DOHH2 (cell line): ENCODE measurements around the gene SIGLEC15.
"Not testable (repeated sequence)": the region's sequence is repeated elsewhere in the genome, so short reads cannot be mapped to it uniquely, and the experiment has no call there.

Experiments
- H3F3A ChIP-seq: fragments of 200-600 bp; sonication (generic), shearing (Covaris generic); 2 replicates; pipeline ENCODE4 v1.6.0; 2016; ENCODE audit warnings: antibody characterized with exemption, mild to moderate bottlenecking; ENCODE audit not compliant: control insufficient read depth, insufficient read depth
- H3K27ac ChIP-seq: fragments of 200-600 bp; sonication (generic); 2 replicates; pipeline ENCODE4 v1.5.1; 2014; ENCODE audit warnings: low read depth, mild to moderate bottlenecking, low read length, moderate library complexity
- H3K27me3 ChIP-seq: fragments of 200-600 bp; sonication (generic); 2 replicates; pipeline ENCODE4 v1.6.1; 2014; ENCODE audit warnings: mild to moderate bottlenecking, low read length, mixed read lengths; ENCODE audit not compliant: control insufficient read depth
- H3K36me3 ChIP-seq: fragments of 200-600 bp; sonication (generic); 2 replicates; pipeline ENCODE4 v1.6.1; 2014; ENCODE audit warnings: mild to moderate bottlenecking, low read length, moderate library complexity, mixed read lengths; ENCODE audit not compliant: control insufficient read depth
- H3K4me1 ChIP-seq: fragments of 200-600 bp; sonication (generic); 2 replicates; pipeline ENCODE4 v1.6.1; 2014; ENCODE audit warnings: mild to moderate bottlenecking, low read length, mixed read lengths; ENCODE audit not compliant: control insufficient read depth
- H3K4me2 ChIP-seq: fragments of 200-600 bp; sonication (generic); 2 replicates; pipeline ENCODE4 v1.6.0; 2014; ENCODE audit warnings: mild to moderate bottlenecking, low read length, moderate library complexity
- H3K4me3 ChIP-seq: fragments of 200-600 bp; sonication (generic); 2 replicates; pipeline ENCODE4 v1.5.1; 2014; ENCODE audit warnings: mild to moderate bottlenecking, low read length, mixed read lengths
- H3K79me2 ChIP-seq: fragments of 200-600 bp; sonication (generic); 2 replicates; pipeline ENCODE4 v1.6.1; 2014; ENCODE audit warnings: mild to moderate bottlenecking, low read length, mixed read lengths; ENCODE audit not compliant: control insufficient read depth
- H3K9me2 ChIP-seq: fragments of 200-600 bp; sonication (generic); replicated peaks from 2 replicates; pipeline ENCODE4 v1.6.1; 2014; ENCODE audit warnings: mild to moderate bottlenecking, low read length, mixed read lengths; ENCODE audit not compliant: control insufficient read depth
- H3K9me3 ChIP-seq: fragments of 200-600 bp; sonication (generic); 2 replicates; pipeline ENCODE4 v1.6.1; 2014; ENCODE audit warnings: antibody characterized with exemption, low read length, mixed read lengths; ENCODE audit not compliant: control insufficient read depth, insufficient read depth
- H4K20me1 ChIP-seq: fragments of 200-600 bp; sonication (generic); 2 replicates; pipeline ENCODE4 v1.6.0; 2014; ENCODE audit warnings: low read depth, mild to moderate bottlenecking, antibody characterized with exemption, low read length, moderate library complexity; ENCODE audit not compliant: control insufficient read depth, insufficient read depth
- CTCF ChIP-seq: fragments of 200-600 bp; sonication (generic); IDR thresholded peaks from one replicate; pipeline ENCODE4 v1.5.1; 2014; ENCODE audit warnings: antibody characterized with exemption, mild to moderate bottlenecking, low read depth, low read length; ENCODE audit not compliant: poor library complexity, severe bottlenecking
- EZH2phosphoT487 ChIP-seq: fragments of 200-600 bp; sonication (generic); IDR thresholded peaks from 2 replicates; pipeline ENCODE4 v1.6.1; 2017; ENCODE audit warnings: borderline replicate concordance, mild to moderate bottlenecking, antibody characterized with exemption, low read length, moderate library complexity, mixed read lengths

Gene SIGLEC15

DNA sequence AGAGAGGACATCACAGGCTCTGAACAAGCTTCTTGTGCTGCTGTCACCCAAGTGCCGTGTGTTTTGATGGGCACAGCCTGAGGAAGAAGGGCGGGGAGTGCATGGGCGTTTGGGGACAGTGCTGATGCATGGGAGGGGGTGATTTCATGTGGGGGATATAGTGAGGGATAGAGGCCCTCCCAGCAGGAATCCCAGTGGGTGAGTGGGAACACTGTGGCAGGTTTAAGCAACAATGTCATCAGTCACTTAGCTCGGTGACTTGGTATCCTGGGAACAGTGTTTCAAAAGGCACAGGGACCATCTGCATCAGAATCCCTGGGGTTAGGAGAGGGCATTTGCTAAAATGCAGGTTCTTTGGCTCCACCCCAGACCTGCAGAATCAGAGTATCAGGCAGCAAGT lies 609 bp downstream of the SIGLEC15 start:
- H3K4me2 ChIP-seq, result no peak overlapping the region
- no peaks in the 10 kb centered on the region for H4K20me1 ChIP-seq
- no peak overlapping the region for H3K4me3 ChIP-seq
- H3K79me2 ChIP-seq, result no peaks in the 10 kb centered on the region
- no peaks in the 10 kb centered on the region for H3F3A ChIP-seq
- H3K4me1 ChIP-seq, result peaks cover 25% of the 10 kb centered on the region
- H3K27me3 ChIP-seq, result peaks cover 9% of the 10 kb centered on the region
- no peaks in the 10 kb centered on the region for H3K36me3 ChIP-seq
- H3K9me2 ChIP-seq, result no peaks in the 10 kb centered on the region
- H3K27ac ChIP-seq, result no peak overlapping the region
- no peak for TF ChIP-seq CTCF
- TF ChIP-seq EZH2phosphoT487, result no peak
- H3K9me3 ChIP-seq, result no peaks in the 10 kb centered on the region

DNA sequence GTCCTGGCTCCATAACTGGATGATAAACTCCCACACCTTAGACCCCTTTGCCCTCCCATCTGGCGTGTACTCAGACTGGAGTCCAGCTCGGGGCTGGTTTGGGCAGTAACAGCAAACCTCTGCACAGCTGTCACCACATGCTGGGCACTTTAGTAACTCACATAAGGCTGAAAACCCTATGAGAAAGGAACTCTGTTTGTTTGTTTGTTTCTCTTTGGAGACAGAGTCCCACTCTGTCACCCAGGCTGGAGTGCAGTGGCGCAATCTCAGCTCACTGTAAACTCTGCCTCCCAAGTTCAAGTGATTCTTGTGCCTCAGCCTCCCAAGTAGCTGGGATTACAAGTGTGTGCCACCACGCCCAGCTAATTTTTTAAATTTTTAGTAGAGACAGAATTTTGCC lies 1.2 kb downstream of the SIGLEC15 start:
- H3K4me1 ChIP-seq, result peaks cover 25% of the 10 kb centered on the region
- H3K27me3 ChIP-seq, H3K27ac ChIP-seq, H3K9me2 ChIP-seq, H3K4me2 ChIP-seq, H3K36me3 ChIP-seq, H3K9me3 ChIP-seq, H3K4me3 ChIP-seq, H3K79me2 ChIP-seq, H3F3A ChIP-seq, H4K20me1 ChIP-seq: not testable (repeated sequence)

DNA sequence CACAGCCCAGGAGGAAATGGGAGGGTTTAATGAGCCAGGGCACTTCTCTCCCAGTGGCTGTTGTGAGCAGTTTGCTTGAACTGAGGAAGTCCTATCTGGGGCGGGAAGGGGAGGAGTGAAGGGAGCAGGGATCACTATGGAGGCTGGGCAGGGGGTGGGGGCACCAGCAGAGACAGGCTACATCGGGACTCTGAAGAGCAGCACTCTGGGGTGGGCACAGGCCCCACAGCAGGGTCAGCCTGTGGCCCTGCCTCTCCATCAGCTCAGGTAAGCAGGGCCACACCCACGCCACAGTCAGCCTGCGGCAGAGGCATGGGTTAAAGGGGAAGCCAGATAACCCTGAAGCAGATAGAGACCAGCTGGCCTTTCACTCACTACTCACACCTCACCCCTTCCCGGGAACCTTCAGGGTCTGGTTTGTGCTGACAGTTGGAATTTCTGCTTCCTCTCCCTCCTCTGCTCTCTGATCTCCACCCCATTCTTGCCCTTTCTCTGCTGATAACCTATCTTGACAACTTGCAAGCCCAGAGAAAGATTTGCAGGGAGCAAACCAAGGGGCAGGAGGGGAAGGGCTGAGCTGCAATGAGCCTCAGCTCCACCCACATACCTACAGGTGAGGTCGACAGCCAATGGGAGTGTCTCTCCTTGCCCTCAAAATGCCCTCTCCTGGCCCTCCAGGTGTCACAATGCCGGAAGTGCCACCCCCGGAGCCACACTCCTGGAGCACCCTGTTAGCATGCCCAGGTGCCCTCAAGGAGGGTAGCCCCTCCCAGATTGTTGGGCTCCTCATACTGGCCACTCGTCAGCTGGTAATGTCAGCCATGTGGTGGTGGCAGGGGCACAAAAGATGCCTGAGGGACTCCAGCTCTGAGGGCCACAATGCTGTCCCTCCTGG lies 3.7 kb downstream of the SIGLEC15 start:
- Histone ChIP-seq H3K79me2 (no peaks in the 10 kb centered on the region), H3K4me3 (no peak overlapping the region), H3K36me3 (no peaks in the 10 kb centered on the region), H3K27ac (no peak overlapping the region), H3K4me2 (no peak overlapping the region), H3F3A (no peaks in the 10 kb centered on the region), H3K9me3 (no peaks in the 10 kb centered on the region), H3K4me1 (peaks cover 25% of the 10 kb centered on the region), H3K9me2 (no peaks in the 10 kb centered on the region), H3K27me3 (no peaks in the 10 kb centered on the region), H4K20me1 (no peaks in the 10 kb centered on the region)
- no peak for TF ChIP-seq EZH2phosphoT487
- no peak for TF ChIP-seq CTCF

DNA sequence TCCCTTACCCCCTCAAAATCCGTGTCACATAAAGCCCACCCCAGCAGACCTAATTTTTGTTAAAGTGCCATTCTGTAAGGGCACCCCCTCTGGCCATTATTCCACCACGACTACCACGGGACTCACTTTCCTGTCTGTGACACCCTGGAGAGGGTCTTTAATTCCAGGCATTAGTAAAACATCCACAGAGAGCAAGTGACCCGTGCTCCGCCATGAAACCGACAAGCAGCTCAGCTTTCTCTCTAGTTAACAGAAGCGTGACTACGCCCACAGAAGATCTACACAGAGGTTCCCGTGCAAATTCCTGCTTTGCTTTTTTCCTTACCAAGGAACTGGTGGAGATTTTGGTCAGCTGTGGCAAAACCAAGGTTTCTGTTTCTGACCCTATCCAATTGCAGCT lies 4.4 kb downstream of the SIGLEC15 start:
- no peak overlapping the region for H3K4me3 ChIP-seq
- H3K36me3 ChIP-seq, result no peaks in the 10 kb centered on the region
- H3F3A ChIP-seq, result no peaks in the 10 kb centered on the region
- no peak overlapping the region for H3K4me2 ChIP-seq
- H4K20me1 ChIP-seq, result no peaks in the 10 kb centered on the region
- no peaks in the 10 kb centered on the region for H3K9me3 ChIP-seq
- no peaks in the 10 kb centered on the region for H3K27me3 ChIP-seq
- no peak for TF ChIP-seq CTCF
- TF ChIP-seq EZH2phosphoT487, result no peak
- peaks cover 25% of the 10 kb centered on the region for H3K4me1 ChIP-seq
- H3K27ac ChIP-seq, result no peak overlapping the region
- H3K79me2 ChIP-seq, result no peaks in the 10 kb centered on the region
- no peaks in the 10 kb centered on the region for H3K9me2 ChIP-seq
